Neural progenitor cell (in vitro differentiated cells): ENCODE measurements around the gene SLC6A13.
"Not testable (repeated sequence)": the region's sequence is repeated elsewhere in the genome, so short reads cannot be mapped to it uniquely, and the experiment has no call there.

ENCODE experiments used
- EZH2 ChIP-seq: fragments of 200-600 bp; sonication (generic); IDR thresholded peaks from 2 replicates; pipeline ENCODE4 v1.6.1; 2017; ENCODE audit warnings: antibody characterized with exemption, mild to moderate bottlenecking, moderate library complexity
- TF ChIP-seq, protein P1 (sequence below): fragments of 200-600 bp; sonication (generic); IDR thresholded peaks from 2 replicates; pipeline ENCODE4 v1.5.1; 2017; ENCODE audit warnings: antibody characterized with exemption, mild to moderate bottlenecking

DNA sequence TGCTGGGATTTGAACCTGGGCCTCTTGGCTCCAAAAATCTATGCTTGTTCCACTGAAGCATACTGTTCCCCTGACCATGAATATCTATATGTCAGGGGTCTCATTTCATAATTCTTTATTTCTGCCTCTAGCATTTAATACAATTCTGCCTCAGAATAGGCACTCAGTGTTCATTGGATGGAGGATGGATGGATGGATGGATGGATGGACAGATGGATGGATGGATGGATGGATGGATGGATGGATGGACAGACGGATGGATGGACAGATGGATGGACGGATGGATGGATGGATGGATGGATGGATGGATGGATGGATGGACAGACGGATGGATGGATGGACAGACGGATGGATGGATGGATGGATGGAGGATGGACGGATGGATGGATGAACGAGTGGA is 45.6 kb downstream of the SLC6A13 start:
- TF ChIP-seq, protein P1, sequence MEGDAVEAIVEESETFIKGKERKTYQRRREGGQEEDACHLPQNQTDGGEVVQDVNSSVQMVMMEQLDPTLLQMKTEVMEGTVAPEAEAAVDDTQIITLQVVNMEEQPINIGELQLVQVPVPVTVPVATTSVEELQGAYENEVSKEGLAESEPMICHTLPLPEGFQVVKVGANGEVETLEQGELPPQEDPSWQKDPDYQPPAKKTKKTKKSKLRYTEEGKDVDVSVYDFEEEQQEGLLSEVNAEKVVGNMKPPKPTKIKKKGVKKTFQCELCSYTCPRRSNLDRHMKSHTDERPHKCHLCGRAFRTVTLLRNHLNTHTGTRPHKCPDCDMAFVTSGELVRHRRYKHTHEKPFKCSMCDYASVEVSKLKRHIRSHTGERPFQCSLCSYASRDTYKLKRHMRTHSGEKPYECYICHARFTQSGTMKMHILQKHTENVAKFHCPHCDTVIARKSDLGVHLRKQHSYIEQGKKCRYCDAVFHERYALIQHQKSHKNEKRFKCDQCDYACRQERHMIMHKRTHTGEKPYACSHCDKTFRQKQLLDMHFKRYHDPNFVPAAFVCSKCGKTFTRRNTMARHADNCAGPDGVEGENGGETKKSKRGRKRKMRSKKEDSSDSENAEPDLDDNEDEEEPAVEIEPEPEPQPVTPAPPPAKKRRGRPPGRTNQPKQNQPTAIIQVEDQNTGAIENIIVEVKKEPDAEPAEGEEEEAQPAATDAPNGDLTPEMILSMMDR, result not testable (repeated sequence)
- TF ChIP-seq EZH2, result not testable (repeated sequence)
